CD4-positive, alpha-beta T cell treated with Interleukin-4 for 4 hours (primary cell): ENCODE data around the gene TARDBP.
A peak's percentile ranks its signal among the peaks of the same experiment; 100 is the strongest.
"Not testable (repeated sequence)": the region's sequence is repeated elsewhere in the genome, so short reads cannot be mapped to it uniquely, and the experiment has no call there.

Source experiments
- DNase-seq: peaks from one replicate; pipeline ENCODE4 v3.0.0-alpha.2; 2020

The TARDBP gene

GRCh38 chr1:11012260-11013159, at the start of gene TARDBP:
Gene TARDBP (plus strand): TSS chr1:11012654. CDS start chr1:11013728, 1,074 bp downstream.
- peak; percentile 86 for DNase-seq

GRCh38 chr1:10965546-10966226, 46.8 kb upstream of the TARDBP start:
- no peak for DNase-seq

GRCh38 chr1:10967090-10967489, 45.4 kb upstream of the TARDBP start:
- no peak for DNase-seq

- no peak for DNase-seq
These were observed 44.0 kb upstream of the TARDBP start for GRCh38 chr1:10968411-10968826.

- DNase-seq: no peak
These were observed 43.0 kb upstream of the TARDBP start for GRCh38 chr1:10969267-10969970.

- DNase-seq: no peak
These were observed 42.5 kb upstream of the TARDBP start for GRCh38 chr1:10969971-10970332.

- no peak for DNase-seq
These were observed 38.9 kb upstream of the TARDBP start for GRCh38 chr1:10973552-10973951.

GRCh38 chr1:10973956-10974881, 38.2 kb upstream of the TARDBP start:
- no peak for DNase-seq

- no peak for DNase-seq
These were observed 36.7 kb upstream of the TARDBP start for GRCh38 chr1:10975567-10976326.

GRCh38 chr1:10978719-10979118, 33.7 kb upstream of the TARDBP start:
- DNase-seq: no peak

- no peak for DNase-seq
These were observed 33.0 kb upstream of the TARDBP start for GRCh38 chr1:10979483-10979920.

- no peak for DNase-seq
These were observed 32.3 kb upstream of the TARDBP start for GRCh38 chr1:10980094-10980577.

- DNase-seq: no peak
These were observed 31.4 kb upstream of the TARDBP start for GRCh38 chr1:10980841-10981727.

- DNase-seq: no peak
These were observed 25.9 kb upstream of the TARDBP start for GRCh38 chr1:10986525-10986890.

GRCh38 chr1:10987840-10988417, 24.5 kb upstream of the TARDBP start:
- no peak for DNase-seq

GRCh38 chr1:10989095-10989494, 23.4 kb upstream of the TARDBP start:
- no peak for DNase-seq

- DNase-seq: not testable (repeated sequence)
These were observed 22.4 kb upstream of the TARDBP start for GRCh38 chr1:10989920-10990516.

- no peak for DNase-seq
These were observed 21.6 kb upstream of the TARDBP start for GRCh38 chr1:10990828-10991227.

GRCh38 chr1:10992004-10992403, 20.4 kb upstream of the TARDBP start:
- not testable (repeated sequence) for DNase-seq

- no peak for DNase-seq
These were observed 19.6 kb upstream of the TARDBP start for GRCh38 chr1:10992864-10993263.
